Left ventricle myocardium superior (tissue), 1 donor: ENCODE results near the gene RASAL1. TPM values are rescaled to one million over a fixed set of nuclear protein-coding genes. Genes with fewer than 3 reads are reported as not detected.
A peak's percentile ranks its signal among the peaks of the same experiment; 100 is the strongest.
"Not testable (repeated sequence)": the region's sequence is repeated elsewhere in the genome, so short reads cannot be mapped to it uniquely, and the experiment has no call there.

Experiments used
- ATAC-seq: fragments of 200-7000 bp; cut with Tn5 transposase; one replicate; pipeline ENCODE4 v1.9.1; 2020; ENCODE audit warnings: mild to moderate bottlenecking, moderate library complexity
- DNase-seq: peaks from one replicate; pipeline ENCODE4 v3.0.0-alpha.2; 2020
- intact Hi-C: fragments of 100-400 bp; cut with micrococcal nuclease; formaldehyde crosslinking; loops from one replicate; pipeline ENCODE4 v1.11.0; 2022
- total RNA-seq: library from RNA; stranded (reverse); fragmentation: NEBNext Ultra II Directional; extraction: Animal tissue kit (Norgen Biotek cat#: 25700); gene quantifications from one replicate; pipeline ENCODE4 v1.2.1, GENCODE V29; 2021
- donor health status: DM: no; HTN: yes; CAD: no; lungs with severe emphysema.

RASAL1 gene
- total RNA-seq, 1 donor from 2014 or later: not detected

DNA sequence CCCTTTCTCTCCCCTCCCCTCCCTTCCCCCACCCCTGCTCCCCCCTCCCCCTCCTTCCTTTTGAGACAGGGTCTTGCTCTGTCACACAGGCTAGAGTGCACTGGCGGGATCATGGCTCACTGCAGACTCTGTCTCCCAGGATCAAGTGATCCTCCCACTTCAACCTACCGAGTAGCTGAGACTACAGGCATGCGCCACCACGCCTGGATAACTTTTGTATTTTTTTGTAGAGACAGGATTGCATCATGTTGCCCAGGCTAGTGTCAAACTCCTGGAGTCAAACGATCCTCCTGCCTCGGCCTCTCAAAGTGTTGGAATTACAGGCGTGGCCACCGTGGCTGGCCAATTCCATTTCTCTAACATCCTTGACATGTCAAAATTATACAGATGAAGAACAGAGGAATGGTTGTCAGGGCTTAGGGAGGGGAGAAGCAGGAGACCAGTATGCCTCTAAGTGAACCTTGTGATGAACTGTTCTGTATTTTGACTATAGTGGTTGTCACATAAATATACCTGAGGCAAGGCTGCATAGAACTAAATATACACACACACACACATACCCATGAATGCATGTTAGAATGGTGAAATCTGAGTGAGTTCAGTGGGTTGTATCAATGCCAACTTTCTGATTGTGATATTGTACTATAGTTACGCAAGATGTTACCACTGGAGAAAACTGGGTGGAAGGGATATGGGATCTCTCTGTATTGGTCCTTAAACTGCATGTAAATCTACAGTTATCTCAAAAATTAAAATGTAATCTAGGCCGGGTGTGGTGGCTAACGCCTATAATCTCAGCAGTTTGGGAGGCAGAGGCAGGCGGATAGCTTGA lies 10.4 kb upstream of the RASAL1 start:
- ATAC-seq (no peak), DNase-seq (no peak)
- intact Hi-C loops: no loop called here

GRCh38 chr12:113144806-113145205 lies 9.2 kb upstream of the RASAL1 start:
- no peak for ATAC-seq
- intact Hi-C loops: no loop called here
- no peak for DNase-seq

GRCh38 chr12:113143959-113144358 lies 8.4 kb upstream of the RASAL1 start:
- intact Hi-C loops: no loop called here
- ATAC-seq (no peak), DNase-seq (no peak)

- intact Hi-C loops: no loop called here
- ATAC-seq: peak; percentile 58
- no peak for DNase-seq
These were observed 7.3 kb upstream of the RASAL1 start for GRCh38 chr12:113142886-113143332.

DNA sequence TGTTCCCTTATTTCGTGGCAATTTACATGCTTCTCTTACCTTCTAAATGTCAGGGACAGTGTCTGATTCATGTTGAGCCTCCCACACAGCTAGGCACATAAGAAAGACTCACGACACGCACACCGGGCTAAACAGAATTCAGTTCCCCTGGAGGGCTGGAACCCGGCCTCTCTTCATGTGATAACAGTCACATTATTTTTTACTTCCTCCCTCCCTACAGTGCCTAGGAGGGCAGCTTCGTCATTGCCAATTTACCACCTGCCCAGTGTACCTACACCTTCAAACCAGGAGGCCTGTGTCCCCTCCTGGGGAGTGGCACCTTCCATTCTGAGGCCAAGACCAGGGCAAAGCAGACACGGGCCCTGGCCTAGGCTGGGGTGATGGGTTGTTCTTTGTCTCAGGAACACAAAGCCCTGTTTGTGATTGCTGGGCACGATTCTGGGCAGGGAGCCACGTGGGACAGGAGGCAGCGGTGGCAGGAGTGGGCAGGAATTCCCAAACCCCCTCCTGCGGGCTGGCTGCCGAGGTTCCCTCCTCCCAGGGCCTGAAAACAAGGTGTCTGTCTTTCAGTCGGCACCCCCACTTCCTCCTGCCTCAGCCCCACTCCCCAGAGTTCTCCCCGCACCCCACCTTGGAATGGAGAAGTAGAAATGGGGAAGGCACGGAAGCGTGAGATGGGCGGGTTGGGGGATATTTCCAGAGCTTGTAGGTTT lies 6.8 kb upstream of the RASAL1 start:
- ATAC-seq (peak; percentile 83), DNase-seq (peak; percentile 60)
- intact Hi-C loops: no loop called here

DNA sequence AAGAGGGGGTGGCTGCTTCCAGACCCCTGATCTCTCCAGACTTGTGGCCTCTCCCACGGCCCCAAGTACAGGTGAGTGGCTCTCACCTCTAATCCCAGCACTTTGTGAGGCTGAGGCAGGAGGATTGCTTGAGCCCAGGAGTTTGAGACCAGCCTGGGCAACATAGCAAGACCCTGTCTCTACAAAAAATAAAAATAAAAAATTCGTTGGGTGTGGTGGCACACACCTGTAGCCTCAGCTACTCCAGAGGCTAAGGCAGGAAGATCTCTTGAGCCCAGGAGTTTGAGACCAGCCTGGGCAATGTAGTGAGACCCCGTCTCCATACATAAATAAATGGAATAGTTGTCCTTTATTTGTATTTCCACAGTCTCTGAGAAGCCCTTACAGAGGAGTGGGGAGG lies 6.2 kb upstream of the RASAL1 start:
- DNase-seq, intact Hi-C loops, ATAC-seq: not testable (repeated sequence)

GRCh38 chr12:113140706-113141105 lies 5.1 kb upstream of the RASAL1 start:
- DNase-seq: no peak
- no peak for ATAC-seq
- intact Hi-C loops: no loop called here

DNA sequence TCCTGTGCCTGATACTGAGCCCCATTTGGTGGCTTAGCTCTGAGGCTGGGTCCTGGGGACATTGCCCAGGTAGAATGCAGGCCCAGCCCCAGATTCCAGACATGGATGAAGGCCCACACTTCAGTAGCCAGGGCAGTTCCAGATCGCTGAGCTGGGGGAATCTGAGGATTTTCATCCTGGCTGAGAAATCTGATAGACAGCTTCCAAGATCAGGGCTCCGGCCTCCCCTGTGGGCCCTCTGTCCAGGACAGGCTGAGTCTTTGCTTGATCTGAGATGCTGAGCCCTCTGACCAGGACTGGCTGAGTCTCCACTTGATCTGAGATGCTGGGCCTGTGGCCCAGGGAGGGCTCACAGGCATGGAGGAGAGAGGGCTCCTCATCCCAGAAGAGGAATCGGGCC lies 3.3 kb upstream of the RASAL1 start:
- intact Hi-C loops: no loop called here
- DNase-seq: no peak
- no peak for ATAC-seq

- intact Hi-C loops: no loop called here
- DNase-seq: no peak
- no peak for ATAC-seq
These were observed 2.6 kb upstream of the RASAL1 start for GRCh38 chr12:113137861-113138783.

- DNase-seq (no peak), ATAC-seq (no peak)
- intact Hi-C loops: no loop called here
These were observed 1.5 kb upstream of the RASAL1 start for GRCh38 chr12:113136990-113137511.

DNA sequence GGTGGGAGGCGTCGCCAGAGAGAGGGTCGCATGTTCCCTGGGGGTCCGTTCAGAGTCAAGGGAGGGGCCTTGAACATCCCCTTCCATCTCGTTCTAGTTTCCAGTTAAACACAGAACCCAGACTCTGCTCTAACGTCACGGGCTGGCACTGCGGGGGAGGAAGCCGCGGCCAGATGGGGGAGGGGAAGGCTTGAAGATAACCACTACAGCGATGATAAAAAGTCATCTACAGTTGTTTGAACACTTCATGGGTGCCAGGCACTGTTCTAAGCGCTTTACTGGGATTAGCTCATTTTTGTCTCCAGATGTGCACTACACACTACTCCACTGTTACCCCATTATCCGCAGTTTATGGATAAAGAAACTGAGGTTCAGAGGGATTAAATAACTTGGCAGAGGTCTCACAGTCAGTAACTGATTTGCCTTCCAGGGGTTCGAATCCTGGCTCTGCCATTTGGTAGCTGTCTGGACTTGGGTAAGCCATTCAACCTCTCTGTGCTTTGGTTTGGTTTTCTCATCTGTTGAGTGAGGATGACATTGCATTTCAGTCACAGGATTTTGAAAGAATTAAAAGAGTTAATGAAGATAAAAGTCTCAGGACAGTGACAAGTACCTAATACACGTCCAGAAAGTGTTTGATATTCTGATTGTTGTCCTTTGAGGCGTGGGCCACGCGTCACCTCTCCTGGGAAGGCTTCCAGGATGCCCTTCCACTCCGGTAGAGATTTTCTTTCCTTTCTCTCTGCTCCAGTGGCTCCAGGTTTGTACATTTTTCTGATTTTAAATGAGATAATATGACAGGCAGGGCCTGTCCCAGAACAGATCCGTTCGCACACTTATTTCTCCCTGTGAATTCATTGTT lies 798 bp upstream of the RASAL1 start:
- no peak for DNase-seq
- no peak for ATAC-seq
- intact Hi-C loops: no loop called here

DNA sequence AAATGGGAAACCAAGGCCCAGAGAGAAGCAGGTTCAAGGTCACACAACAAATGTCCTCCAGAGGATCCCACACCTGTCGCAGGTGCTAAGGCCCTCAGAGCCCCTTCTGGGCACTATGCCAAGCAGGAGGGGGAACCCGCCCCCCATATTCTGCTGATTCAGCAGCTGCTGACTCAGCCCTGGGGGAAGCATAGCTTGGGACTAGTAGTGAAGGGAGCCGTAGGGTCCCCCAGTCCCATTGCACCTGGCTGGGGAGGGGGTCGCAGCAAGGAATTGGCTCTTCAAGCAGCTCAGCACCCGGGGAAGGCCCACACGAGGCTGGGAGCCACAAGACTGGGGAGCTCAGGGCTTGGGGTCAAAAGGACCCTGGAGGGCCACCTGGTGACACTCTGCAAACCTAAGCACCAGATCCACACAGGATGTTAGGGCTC lies 1.0 kb downstream of the RASAL1 start:
- ATAC-seq: no peak
- no peak for DNase-seq
- intact Hi-C loops: no loop called here

- ATAC-seq (no peak), DNase-seq (no peak)
- intact Hi-C loops: no loop called here
These were observed 1.5 kb downstream of the RASAL1 start for GRCh38 chr12:113134071-113134470.

GRCh38 chr12:113133666-113134065 lies 1.9 kb downstream of the RASAL1 start:
- DNase-seq: no peak

GRCh38 chr12:113133036-113133435 lies 2.5 kb downstream of the RASAL1 start:
- ATAC-seq: no peak
- intact Hi-C loops: no loop called here
- DNase-seq: no peak

More at GRCh38 chr12:113133666-113134065, 1.9 kb downstream of the RASAL1 start:
- no peak for ATAC-seq
- intact Hi-C loops: no loop called here

DNA sequence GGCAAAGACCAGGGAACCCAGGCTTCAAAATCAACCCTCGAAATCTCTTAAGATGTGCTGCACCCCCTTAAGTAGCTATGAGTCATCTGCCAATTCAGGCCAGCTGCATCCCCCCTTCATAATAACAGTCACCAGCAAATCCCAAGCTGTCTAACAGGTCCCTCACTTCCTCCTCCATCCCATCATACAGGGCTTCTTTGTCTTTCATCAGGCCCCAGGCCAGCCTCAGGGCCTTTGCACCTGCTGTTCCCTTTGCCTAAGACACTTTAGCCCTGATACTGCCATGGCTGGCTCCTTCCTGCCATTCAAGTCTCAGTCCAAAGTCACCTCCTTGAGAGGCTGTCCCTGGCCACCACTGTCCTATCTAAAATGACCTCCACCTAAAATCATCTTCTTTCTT lies 4.0 kb downstream of the RASAL1 start:
- intact Hi-C loops: no loop called here
- DNase-seq: no peak
- no peak for ATAC-seq

- no peak for DNase-seq
- intact Hi-C loops: no loop called here
- no peak for ATAC-seq
These were observed 5.0 kb downstream of the RASAL1 start for GRCh38 chr12:113130457-113131135.
